OCI-LY3 (cell line): Measurements from ENCODE around the gene PERM1.

Experiments used
- H2AFZ ChIP-seq: fragments of 200-600, 300-600 bp; shearing (Covaris generic); 2 replicates; pipeline ENCODE4 v1.6.0; 2014; ENCODE audit warnings: antibody characterized with exemption, low read depth, low read length
- H3K27ac ChIP-seq: fragments of 200-600, 300-600 bp; sonication (generic); 2 replicates; pipeline ENCODE4 v1.5.1; 2014; ENCODE audit warnings: mild to moderate bottlenecking, low read length, moderate library complexity, mixed read lengths
- H3K27me3 ChIP-seq: fragments of 200-600, 300-600 bp; sonication (generic); 2 replicates; pipeline ENCODE4 v1.6.1; 2014; ENCODE audit warnings: low read depth, low read length, mixed read lengths
- H3K36me3 ChIP-seq: fragments of 200-600, 300-600 bp; sonication (generic); replicated peaks from 2 replicates; pipeline ENCODE3; 2014; ENCODE audit warnings: low read depth, low read length, mixed read lengths
- H3K4me1 ChIP-seq: fragments of 300-600, 200-600 bp; sonication (generic); 2 replicates; pipeline ENCODE4 v1.6.1; 2014; ENCODE audit warnings: low read length, mixed read lengths
- H3K4me2 ChIP-seq: fragments of 200-600, 300-600 bp; sonication (generic); 2 replicates; pipeline ENCODE4 v1.6.1; 2014; ENCODE audit warnings: low read length, mixed read lengths
- H3K4me3 ChIP-seq: fragments of 300-600, 200-600 bp; sonication (generic); 2 replicates; pipeline ENCODE4 v1.5.1; 2014; ENCODE audit warnings: antibody characterized with exemption, mild to moderate bottlenecking, low read length, moderate library complexity
- H3K79me2 ChIP-seq: fragments of 300-600, 200-600 bp; shearing (Covaris generic); 2 replicates; pipeline ENCODE4 v1.6.1; 2014; ENCODE audit warnings: mild to moderate bottlenecking, low read length, mixed read lengths
- H3K9ac ChIP-seq: fragments of 300-600, 200-600 bp; shearing (Covaris generic); 2 replicates; pipeline ENCODE4 v1.6.0; 2014; ENCODE audit warnings: mild to moderate bottlenecking, low read length, moderate library complexity
- H3K9me3 ChIP-seq: fragments of 200-600, 300-600 bp; shearing (Covaris generic); 2 replicates; pipeline ENCODE4 v1.6.1; 2014; ENCODE audit warnings: low read length, mixed read lengths; ENCODE audit not compliant: insufficient read depth
- H4K20me1 ChIP-seq: fragments of 200-600, 300-600 bp; sonication (generic); 2 replicates; pipeline ENCODE4 v1.6.1; 2016; ENCODE audit warnings: low read length, mixed read lengths; ENCODE audit not compliant: insufficient read depth
- CTCF ChIP-seq: fragments of 200-600, 300-600 bp; sonication (generic); IDR thresholded peaks from 2 replicates; pipeline ENCODE4 v1.5.1; 2014; ENCODE audit warnings: antibody characterized with exemption, low read length, low read depth
- EZH2phosphoT487 ChIP-seq: fragments of 200-600 bp; shearing (Covaris generic); IDR thresholded peaks from 2 replicates; pipeline ENCODE4 v1.6.1; 2018; ENCODE audit warnings: antibody characterized with exemption, mixed run types, low read depth

Gene PERM1

GRCh38 chr1:1025730-1026129 lies 43.8 kb upstream of the PERM1 start:
- Histone ChIP-seq H3K9ac (no peak overlapping the region), H3K4me3 (no peak overlapping the region), H3K27me3 (peaks cover 13% of the 10 kb centered on the region), H3K4me1 (peaks cover 7% of the 10 kb centered on the region; the same call in 1 of the 2 replicates), H3K9me3 (no peaks in the 10 kb centered on the region), H3K36me3 (no peaks in the 10 kb centered on the region), H3K27ac (no peak overlapping the region), H2AFZ (no peak overlapping the region), H4K20me1 (0 out of 2 replicates have a peak, but pooled peaks cover 4% of the 10 kb centered on the region), H3K79me2 (no peaks in the 10 kb centered on the region), H3K4me2 (no peak overlapping the region)
- TF ChIP-seq CTCF (no peak), EZH2phosphoT487 (no peak)

GRCh38 chr1:1024771-1025699 lies 43.1 kb upstream of the PERM1 start:
- no peaks in the 10 kb centered on the region for H3K79me2 ChIP-seq
- no peak overlapping the region for H3K9ac ChIP-seq
- peaks cover 13% of the 10 kb centered on the region for H3K27me3 ChIP-seq
- H3K27ac ChIP-seq = no peak overlapping the region
- no peak overlapping the region for H3K4me3 ChIP-seq
- 0 out of 2 replicates have a peak, but pooled peaks cover 4% of the 10 kb centered on the region for H4K20me1 ChIP-seq
- no peaks in the 10 kb centered on the region for H3K36me3 ChIP-seq
- H3K9me3 ChIP-seq = no peaks in the 10 kb centered on the region
- peaks cover 7% of the 10 kb centered on the region; the same call in 1 of the 2 replicates for H3K4me1 ChIP-seq
- no peak overlapping the region for H3K4me2 ChIP-seq
- H2AFZ ChIP-seq = no peak overlapping the region
- TF ChIP-seq CTCF = no peak
- no peak for TF ChIP-seq EZH2phosphoT487

GRCh38 chr1:1024149-1024770 lies 42.4 kb upstream of the PERM1 start:
- Histone ChIP-seq H3K9me3 (no peaks in the 10 kb centered on the region), H4K20me1 (0 out of 2 replicates have a peak, but pooled peaks cover 4% of the 10 kb centered on the region), H3K4me1 (peaks cover 7% of the 10 kb centered on the region; the same call in 1 of the 2 replicates), H3K4me3 (no peak overlapping the region), H3K4me2 (no peak overlapping the region), H3K9ac (no peak overlapping the region), H2AFZ (no peak overlapping the region), H3K27me3 (peaks cover 13% of the 10 kb centered on the region), H3K27ac (no peak overlapping the region), H3K36me3 (no peaks in the 10 kb centered on the region), H3K79me2 (no peaks in the 10 kb centered on the region)
- TF ChIP-seq EZH2phosphoT487 = no peak
- no peak for TF ChIP-seq CTCF

GRCh38 chr1:1023700-1024099 lies 41.8 kb upstream of the PERM1 start:
- no peak overlapping the region for H3K4me2 ChIP-seq
- H3K36me3 ChIP-seq = no peaks in the 10 kb centered on the region
- H2AFZ ChIP-seq = no peak overlapping the region
- peaks cover 13% of the 10 kb centered on the region for H3K27me3 ChIP-seq
- no peaks in the 10 kb centered on the region for H3K79me2 ChIP-seq
- no peak overlapping the region for H3K27ac ChIP-seq
- H4K20me1 ChIP-seq = 0 out of 2 replicates have a peak, but pooled peaks cover 4% of the 10 kb centered on the region
- H3K4me3 ChIP-seq = no peak overlapping the region
- TF ChIP-seq EZH2phosphoT487 = no peak
- TF ChIP-seq CTCF = no peak
- H3K9me3 ChIP-seq = no peaks in the 10 kb centered on the region
- H3K4me1 ChIP-seq = peaks cover 7% of the 10 kb centered on the region; the same call in 1 of the 2 replicates
- H3K9ac ChIP-seq = no peak overlapping the region
